ENCODE data around the gene ZNF764.

Gene ZNF764

GRCh38 chr16:30556125-30556473 is 2.1 kb downstream of the ZNF764 start:
- TF ChIP-seq CTCF (IDR thresholded peaks at IDR 0.05; ENCODE audit: insufficient read depth, low read depth, low read length, missing control alignments) = no peak
- DNase-seq (ENCODE audit: low read depth) = no peak
- H3K4me3 ChIP-seq (ENCODE audit: low read length) = no peak overlapping the region

GRCh38 chr16:30555315-30556124 is 2.7 kb downstream of the ZNF764 start:
- H3K4me3 ChIP-seq (ENCODE audit: low read length) = no peak overlapping the region
- no peak for TF ChIP-seq CTCF (IDR thresholded peaks at IDR 0.05; ENCODE audit: insufficient read depth, low read depth, low read length, missing control alignments)
- DNase-seq (ENCODE audit: low read depth) = no peak

GRCh38 chr16:30554557-30555314 is 3.4 kb downstream of the ZNF764 start:
- no peak for DNase-seq (ENCODE audit: low read depth)
- H3K4me3 ChIP-seq (ENCODE audit: low read length) = no peak overlapping the region
- TF ChIP-seq CTCF (IDR thresholded peaks at IDR 0.05; ENCODE audit: insufficient read depth, low read depth, low read length, missing control alignments) = no peak

GRCh38 chr16:30553393-30553899 is 4.7 kb downstream of the ZNF764 start:
- no peak for DNase-seq (ENCODE audit: low read depth)
- no peak overlapping the region for H3K4me3 ChIP-seq (ENCODE audit: low read length)
- TF ChIP-seq CTCF (IDR thresholded peaks at IDR 0.05; ENCODE audit: insufficient read depth, low read depth, low read length, missing control alignments) = no peak

GRCh38 chr16:30552956-30553355 is 5.2 kb downstream of the ZNF764 start:
- no peak for TF ChIP-seq CTCF (IDR thresholded peaks at IDR 0.05; ENCODE audit: insufficient read depth, low read depth, low read length, missing control alignments)
- DNase-seq (ENCODE audit: low read depth) = no peak
- H3K4me3 ChIP-seq (ENCODE audit: low read length) = no peak overlapping the region

- TF ChIP-seq CTCF (IDR thresholded peaks at IDR 0.05; ENCODE audit: insufficient read depth, low read depth, low read length, missing control alignments) = no peak
- no peak overlapping the region for H3K4me3 ChIP-seq (ENCODE audit: low read length)
- DNase-seq (ENCODE audit: low read depth) = no peak
These were observed 6.4 kb downstream of the ZNF764 start for GRCh38 chr16:30551781-30552180.
